H1 (cell line): ENCODE measurements around the gene LCN12. TPM values are rescaled to one million over a fixed set of nuclear protein-coding genes. Genes with fewer than 3 reads are reported as not detected.

Source experiments
- BCL11A ChIP-seq, 2 experiments: IDR thresholded peaks; one replicate each; pipeline ENCODE4 v1.6.1; 2011; ENCODE audit warnings: low read depth in 2 of 2, low read length in 2 of 2, mild to moderate bottlenecking in 2 of 2
- polyA plus RNA-seq, 7 experiments: library from polyadenylated mRNA; depleted of rRNA in 3 of 7; stranded (reverse) in 5 of 7; unstranded in 2 of 7; fragments of >200 nt in 5 of 7; fragments of 200-250 nt in 2 of 7; gene quantifications; 1 replicate in 5 of 7; 2 replicates in 1 of 7; 4 replicates in 1 of 7; pipeline versions ENCODE4 v1.2.1 to v1.2.3, GENCODE V29; 2011 to 2013; ENCODE audit warnings: missing spikeins in 2 of 7, mixed read lengths in 2 of 7
- total RNA-seq: library from RNA; stranded (reverse); fragmentation: NEBNext Ultra II Directional; extraction: Animal tissue kit (Norgen Biotek cat#: 25700); gene quantifications from 2 replicates; pipeline ENCODE4 v1.2.1, GENCODE V29; 2021

Gene LCN12
- total and polyA plus RNA-seq, 2 of the 8 experiments (the other 6 are each of a cell fraction or from before 2014, with no cell fraction given), result 1.1 to 1.7 TPM

GRCh38 chr9:136978073-136978864 lies 26.2 kb downstream of the LCN12 start (continued):
- no peak for TF ChIP-seq BCL11A (IDR thresholded peaks at IDR 0.05; ENCODE audit: low read depth in 2 of 2, low read length in 2 of 2)
